Retinal pigment epithelial cell (primary cell): ENCODE data around the gene CDC14B.
"Not testable (repeated sequence)": the region's sequence is repeated elsewhere in the genome, so short reads cannot be mapped to it uniquely, and the experiment has no call there.

Experiments
- DNase-seq: peaks from one replicate; pipeline ENCODE4 v3.0.0-alpha.2; 2010; ENCODE audit warnings: low read depth
- H3K4me3 ChIP-seq: 2 replicates; pipeline ENCODE4 v1.5.1; 2011; ENCODE audit warnings: mild to moderate bottlenecking, low read length, control low read depth, moderate library complexity
- TF ChIP-seq, protein P1 (sequence below): conservative IDR thresholded peaks from 2 replicates; pipeline ENCODE4 v1.5.1; 2011; ENCODE audit warnings: low read depth, low read length, control low read depth, inconsistent platforms

CDC14B gene

GRCh38 chr9:96616817-96617438 lies 2.7 kb downstream of the CDC14B start:
- DNase-seq = no peak
- no peak overlapping the region for H3K4me3 ChIP-seq
- TF ChIP-seq, protein P1, sequence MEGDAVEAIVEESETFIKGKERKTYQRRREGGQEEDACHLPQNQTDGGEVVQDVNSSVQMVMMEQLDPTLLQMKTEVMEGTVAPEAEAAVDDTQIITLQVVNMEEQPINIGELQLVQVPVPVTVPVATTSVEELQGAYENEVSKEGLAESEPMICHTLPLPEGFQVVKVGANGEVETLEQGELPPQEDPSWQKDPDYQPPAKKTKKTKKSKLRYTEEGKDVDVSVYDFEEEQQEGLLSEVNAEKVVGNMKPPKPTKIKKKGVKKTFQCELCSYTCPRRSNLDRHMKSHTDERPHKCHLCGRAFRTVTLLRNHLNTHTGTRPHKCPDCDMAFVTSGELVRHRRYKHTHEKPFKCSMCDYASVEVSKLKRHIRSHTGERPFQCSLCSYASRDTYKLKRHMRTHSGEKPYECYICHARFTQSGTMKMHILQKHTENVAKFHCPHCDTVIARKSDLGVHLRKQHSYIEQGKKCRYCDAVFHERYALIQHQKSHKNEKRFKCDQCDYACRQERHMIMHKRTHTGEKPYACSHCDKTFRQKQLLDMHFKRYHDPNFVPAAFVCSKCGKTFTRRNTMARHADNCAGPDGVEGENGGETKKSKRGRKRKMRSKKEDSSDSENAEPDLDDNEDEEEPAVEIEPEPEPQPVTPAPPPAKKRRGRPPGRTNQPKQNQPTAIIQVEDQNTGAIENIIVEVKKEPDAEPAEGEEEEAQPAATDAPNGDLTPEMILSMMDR = no peak

DNA sequence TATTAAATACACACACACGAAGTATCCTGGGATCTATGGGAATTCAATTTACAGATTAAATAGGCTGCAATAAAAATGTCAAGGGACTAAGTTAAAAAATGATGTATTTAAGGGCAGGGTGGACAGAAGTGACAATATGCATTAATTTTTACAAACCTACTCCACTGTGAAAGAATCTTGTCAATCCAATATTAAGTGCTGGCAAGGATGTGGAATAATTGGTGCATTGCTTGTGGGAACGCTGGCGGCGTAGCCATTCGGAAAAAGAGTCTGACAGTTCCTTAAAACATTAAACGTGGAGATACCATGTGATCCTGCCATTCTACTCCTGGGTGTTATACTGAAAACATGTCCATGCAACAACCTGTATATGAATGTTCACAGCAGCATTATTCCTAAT lies 4.2 kb downstream of the CDC14B start:
- H3K4me3 ChIP-seq = no peak overlapping the region
- TF ChIP-seq, protein P1 = no peak
- no peak for DNase-seq

DNA sequence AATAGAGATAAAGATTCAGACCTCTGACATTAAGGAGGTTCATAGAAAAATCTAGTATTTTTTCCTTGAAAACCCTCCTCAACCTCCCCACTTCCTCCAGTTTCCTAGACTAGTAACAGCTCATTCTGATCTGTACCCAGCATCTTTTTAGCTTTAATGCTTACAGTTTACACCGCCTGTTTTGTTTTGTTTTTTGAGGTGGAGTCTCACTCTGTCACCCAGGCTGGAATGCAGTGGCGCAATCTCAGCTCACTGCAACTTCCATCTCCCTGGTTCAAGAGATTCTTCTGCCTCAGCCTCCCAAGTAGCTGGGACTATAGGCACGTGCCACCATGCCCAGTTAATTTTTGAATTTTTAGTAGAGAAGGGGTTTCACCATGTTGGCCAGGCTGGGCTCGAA lies 5.0 kb downstream of the CDC14B start:
- not testable (repeated sequence) for H3K4me3 ChIP-seq, DNase-seq

- no peak for DNase-seq
- no peak overlapping the region for H3K4me3 ChIP-seq
- TF ChIP-seq, protein P1 = no peak
Measured at GRCh38 chr9:96612966-96613589, 6.6 kb downstream of the CDC14B start.

- peak; percentile 40 for DNase-seq
- H3K4me3 ChIP-seq = no peak overlapping the region
- TF ChIP-seq, protein P1 = no peak
Measured at GRCh38 chr9:96612105-96612965, 7.3 kb downstream of the CDC14B start.

DNA sequence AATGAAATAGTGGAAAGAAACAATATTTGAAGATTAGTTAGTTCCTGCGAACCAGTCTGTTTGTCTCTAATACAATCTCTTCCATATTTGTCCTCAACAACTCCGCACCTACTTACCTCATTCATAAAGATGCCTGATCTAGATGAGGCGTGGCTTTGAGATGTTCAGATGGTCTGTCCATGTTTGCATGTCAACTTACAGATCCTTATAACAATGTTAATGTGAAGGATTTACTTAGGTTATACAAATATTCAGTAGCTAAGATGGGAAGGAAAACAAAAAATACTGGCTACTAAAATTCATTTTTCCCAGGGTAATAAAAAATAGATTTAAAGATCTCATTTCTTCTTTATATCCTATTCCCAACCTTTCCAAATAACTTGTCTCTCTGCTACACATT lies 8.3 kb downstream of the CDC14B start:
- TF ChIP-seq, protein P1 = no peak
- DNase-seq = no peak
- no peak overlapping the region for H3K4me3 ChIP-seq

GRCh38 chr9:96609732-96610131 lies 9.9 kb downstream of the CDC14B start:
- no peak for DNase-seq
- TF ChIP-seq, protein P1 = no peak
- no peak overlapping the region for H3K4me3 ChIP-seq
